HG03139 (cell line): ENCODE results near the gene MEIKIN.
A peak's percentile ranks its signal among the peaks of the same experiment; 100 is the strongest.
"Not testable (repeated sequence)": the region's sequence is repeated elsewhere in the genome, so short reads cannot be mapped to it uniquely, and the experiment has no call there.

Experiments
- ATAC-seq: cut with Tn5 transposase; IDR thresholded peaks from one replicate; pipeline ENCODE4 v1.9.1; 2021; ENCODE audit not compliant: unreplicated experiment

The MEIKIN gene

DNA sequence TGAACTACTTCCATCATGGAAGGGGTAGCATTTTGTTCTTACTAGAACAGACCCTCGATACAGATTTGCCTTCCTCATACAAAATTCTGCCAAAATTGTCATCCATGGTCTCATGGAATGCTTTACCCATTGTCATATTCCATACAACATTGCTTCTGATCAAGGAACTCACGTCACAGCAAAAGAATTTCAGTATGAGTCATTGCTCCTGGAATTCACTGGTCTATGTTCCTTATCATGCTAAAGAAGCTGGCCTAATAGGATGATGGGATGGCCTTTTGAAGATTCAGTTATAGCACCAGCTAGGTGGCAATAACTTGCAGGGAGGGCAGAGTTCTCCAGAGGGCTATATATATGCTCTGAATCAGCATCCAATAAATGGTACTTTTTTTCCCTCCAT is 130.5 kb downstream of the MEIKIN start:
- no peak for ATAC-seq

DNA sequence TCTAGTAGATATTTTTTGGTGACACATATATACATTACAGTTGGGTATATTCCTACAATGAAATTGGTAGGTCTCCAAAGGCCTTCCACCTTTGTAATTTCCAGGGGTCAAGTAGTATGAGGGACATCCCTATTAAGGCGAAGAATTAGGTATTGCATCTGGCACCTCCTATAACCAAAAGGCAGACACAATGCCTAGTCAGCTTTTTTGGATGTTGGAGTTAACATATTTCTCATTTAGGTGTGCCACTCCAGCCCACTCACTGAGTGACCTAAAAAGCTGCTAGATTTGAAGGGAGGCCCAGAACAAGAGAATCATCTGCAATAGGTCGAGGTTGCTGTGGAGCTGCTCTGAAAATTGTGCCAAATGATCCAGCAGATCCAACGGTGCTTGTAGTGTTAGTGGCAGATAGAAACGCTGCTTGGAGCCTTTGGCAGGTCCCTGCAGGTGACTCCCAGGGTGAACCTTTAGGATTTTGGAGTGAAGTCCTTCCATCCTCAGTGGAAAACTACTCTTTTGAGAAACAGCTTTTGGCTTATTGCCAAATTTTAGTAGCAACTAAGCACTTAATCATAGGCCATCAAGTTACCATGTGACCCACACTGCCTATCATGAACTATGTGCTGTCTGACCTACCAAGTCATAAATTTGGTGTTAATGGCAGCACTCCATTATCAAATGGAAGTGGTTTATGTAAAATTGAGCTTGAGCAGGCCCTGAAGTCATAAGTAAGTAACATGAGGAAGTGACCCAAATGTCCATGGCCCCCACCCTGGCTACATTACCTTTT is 132.9 kb downstream of the MEIKIN start:
- ATAC-seq = no peak

DNA sequence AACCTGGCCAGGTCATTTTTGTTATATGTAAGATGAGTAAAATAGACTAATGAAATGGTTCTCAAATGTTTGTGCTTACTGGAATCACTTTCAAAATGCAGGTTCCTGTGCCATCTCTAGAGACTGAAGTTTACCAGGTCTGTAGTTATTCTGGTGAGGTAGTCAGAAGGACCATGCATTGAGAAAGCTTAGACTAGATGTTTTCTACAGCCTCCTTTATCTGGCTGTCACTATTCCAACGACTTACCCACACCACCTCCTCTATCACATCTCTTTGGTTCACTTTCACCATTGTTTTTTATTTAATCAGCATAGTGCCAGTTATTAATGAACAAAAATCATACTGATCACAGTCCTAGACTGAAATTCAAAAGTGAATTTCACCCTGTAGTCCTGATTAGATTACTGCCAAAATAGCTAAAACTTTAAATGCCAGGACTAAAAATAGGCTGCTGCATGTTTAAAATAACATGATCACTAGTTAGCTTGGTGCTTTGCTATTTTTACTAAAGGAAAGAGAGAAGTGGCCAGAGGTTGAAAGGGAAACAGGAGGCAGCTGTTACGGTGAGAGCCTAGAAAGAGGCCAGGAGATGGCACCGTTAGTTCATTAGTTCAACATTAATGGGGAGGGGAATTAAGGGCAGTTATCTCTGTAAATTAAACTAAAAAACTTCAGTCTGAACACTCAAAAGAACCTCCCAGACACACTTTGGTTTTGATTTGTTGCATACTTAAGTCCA is 134.8 kb downstream of the MEIKIN start:
- peak; percentile 49 for ATAC-seq

DNA sequence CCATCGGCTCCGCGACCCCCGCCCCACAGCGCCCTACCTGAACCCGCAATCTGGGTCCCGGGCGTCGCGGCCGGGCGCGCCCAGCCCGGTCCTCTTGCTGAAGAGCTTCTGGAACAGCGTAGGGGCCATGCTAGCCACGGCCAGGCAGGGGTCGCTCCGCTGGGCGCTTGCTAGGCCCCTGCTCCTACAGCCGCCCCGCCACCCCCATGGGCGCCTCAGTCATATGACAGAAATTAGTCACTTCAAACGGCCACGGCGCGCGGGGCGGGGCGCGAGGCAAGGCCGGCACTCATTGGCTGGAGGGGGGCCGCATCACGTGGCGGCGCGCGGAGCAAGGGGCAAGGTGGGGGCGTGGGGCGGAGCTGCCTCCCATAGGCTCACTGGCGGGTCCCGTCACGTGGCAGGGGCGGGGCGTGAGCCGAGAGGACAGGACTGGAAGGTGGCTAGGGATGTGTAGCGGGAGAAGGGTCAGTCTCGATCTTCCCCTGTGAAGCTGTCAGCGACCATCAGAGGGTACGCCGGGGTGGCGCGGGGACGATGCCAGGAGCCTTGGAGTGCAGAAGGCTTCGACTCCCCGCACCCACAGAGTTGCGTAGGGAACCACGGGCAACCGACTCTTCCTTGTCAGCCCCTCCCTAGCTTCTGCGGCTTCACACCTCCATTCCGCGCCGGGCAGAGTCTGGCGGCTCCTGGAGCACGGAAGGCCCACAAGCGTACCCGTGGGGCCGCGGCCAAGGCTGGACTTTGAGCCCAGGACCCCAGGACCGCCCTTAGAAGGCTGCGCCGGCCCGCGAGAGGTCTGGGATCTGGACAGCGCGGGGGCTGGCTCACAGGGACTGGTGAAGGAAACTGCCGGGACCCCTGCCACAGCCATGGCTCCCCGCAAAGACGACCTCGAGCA is 148.4 kb downstream of the MEIKIN start, which contains the start of gene FNIP1:
Gene FNIP1, minus strand, starts transcription at position 225 of the 901 bp plus-strand sequence. Its CDS starts 96 bp downstream, at position 129.
- peak; percentile 90 for ATAC-seq

DNA sequence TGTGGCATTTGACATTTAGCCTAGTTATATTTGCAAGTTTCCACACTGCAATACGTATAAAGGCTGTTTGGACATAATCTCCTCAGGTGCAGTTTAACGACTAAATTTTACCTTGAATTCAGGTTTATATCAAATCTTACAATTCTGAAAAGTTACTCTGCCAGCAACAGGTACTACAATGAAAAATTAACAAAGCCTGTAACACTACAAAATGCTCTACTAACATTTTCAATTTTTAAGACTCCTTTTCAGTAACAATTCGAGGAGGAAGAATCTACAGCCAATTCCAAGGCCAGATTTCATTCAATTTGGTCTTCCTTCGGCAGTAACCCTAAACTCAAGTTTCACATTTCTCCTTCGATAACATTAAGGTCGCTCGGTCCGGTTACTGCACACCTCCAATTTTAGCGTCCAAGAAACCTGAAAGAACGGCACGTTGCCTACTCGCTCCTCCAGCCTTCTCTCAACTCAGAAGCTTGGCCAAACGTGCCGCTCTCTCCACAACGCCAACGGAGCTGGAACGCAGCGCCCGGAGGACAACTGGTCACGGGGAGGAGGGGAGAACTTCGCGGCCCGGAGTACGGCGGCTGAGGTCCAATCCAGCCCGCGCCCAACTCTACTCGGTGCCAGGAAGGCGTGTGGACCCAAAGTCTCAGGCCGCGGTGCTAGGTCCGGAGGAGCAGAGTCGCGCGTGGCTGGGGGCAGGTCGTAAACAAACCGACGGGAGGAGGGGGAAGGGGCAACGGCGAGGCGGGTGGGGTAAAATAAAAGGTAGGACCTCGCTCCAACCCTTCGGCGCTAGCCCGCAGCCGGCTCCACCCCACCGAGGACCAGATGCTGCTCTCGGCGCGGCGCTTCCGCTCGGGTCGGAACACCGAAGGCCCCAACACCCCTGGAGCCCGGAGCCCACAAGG is 149.3 kb downstream of the MEIKIN start:
- ATAC-seq = peak; percentile 17

DNA sequence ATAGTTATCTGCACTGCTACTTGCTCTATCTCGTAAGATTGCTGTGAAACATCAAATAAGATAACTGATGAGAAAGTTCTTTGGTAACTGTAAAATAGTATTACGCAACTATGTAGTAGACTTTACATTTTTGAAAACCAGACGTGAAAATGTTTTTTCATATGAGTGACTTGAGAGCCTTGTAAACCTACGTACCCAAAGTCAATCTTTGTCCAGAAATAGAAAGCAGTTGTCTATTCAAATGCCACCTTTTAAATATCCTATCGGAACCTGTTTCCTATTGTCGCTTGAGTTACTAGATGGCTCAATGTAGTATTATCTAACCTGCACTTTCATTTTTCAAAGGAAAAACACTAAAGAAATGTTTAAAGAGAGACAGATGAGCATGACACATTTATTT is 150.2 kb downstream of the MEIKIN start:
- no peak for ATAC-seq

DNA sequence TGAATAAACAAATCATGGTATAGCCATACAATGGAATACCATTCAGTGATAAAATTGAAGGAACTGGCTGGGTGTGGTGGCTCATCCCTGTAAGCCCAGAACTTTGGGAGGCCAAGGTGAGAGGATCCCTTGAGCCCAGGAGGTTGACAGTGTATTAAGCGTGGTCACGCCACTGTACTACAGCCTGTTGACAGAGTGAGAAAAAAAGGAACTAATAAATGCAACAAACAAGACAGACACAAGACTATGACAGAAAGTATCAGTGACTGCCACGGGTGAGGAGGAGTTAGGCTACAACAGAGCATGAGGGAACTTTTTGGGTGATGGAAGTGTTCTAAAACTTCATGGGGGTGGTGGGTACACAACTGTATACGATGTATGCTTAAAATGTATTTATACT is 150.9 kb downstream of the MEIKIN start:
- ATAC-seq = no peak

DNA sequence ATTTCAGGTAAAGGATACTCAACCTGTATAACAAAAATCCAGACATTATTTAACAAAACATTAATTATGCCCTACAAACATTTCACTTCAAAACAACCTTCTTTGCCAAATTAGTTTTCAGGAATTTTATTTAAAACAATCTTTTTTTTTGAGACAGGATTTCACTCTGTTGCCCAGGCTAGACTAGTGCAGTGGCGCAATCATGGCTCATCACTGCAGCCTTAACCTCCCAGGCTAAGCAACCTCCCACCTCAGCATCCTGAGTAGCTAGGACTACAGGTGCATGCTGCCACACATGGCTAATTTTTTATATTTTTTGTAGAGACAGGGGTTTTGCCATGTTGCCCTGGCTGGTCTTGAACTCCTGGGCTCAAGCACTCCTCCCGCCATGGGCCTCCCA is 152.6 kb downstream of the MEIKIN start:
- ATAC-seq = no peak

DNA sequence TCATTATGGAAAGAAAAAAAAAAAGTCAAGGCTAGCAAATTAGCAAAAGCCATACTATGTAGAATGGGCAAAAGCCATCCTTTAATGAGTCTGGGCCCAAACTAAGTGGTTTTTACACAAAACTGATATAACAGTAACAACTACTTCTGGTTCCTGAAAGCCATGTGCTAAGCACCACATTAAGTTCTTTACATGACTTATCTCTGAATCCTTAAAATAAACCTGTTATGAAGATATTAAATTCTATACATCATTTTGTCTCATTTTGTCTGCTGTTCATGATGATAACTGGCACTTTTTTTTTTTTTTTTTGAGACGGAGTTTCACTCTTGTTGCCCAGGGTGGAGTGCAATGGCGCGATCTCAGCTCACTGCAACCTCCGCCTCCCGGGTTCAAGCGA is 153.6 kb downstream of the MEIKIN start:
- no peak for ATAC-seq

DNA sequence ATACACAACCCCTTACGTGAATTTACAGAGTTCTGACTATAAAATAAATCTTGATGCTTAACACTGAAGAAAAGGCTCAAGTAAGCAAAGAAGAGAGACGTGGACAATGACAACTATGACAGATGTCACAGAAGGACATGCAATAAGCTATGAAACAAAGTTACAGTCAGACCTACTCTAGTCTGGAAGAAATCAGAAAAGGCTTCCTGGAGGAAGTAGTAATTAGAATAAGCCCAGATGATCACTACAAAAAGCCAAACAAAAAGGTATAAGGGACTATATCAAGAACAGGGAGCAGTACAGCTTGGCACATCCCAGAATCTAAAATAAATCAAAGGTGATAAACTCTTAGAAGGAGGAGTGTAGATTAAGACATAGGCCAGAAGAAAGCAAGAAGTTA is 154.9 kb downstream of the MEIKIN start:
- no peak for ATAC-seq

DNA sequence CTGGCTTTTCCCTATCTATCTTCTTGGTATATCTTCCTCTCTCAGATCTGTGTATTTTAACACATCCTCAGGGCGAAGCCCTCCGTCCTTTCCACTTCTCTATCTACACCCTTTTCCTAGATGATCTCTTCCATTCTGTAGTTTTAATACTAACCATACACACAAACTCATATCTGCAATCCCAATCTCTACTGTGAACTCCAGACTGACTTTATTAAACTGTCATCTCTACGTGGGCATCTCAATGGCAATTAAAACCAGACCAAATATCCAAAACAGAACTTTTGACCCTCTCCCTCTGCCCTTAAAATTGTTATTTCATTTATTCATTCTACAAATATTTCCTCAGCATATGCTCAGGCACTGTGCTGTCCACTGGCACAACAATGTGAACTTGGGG is 155.7 kb downstream of the MEIKIN start:
- no peak for ATAC-seq

DNA sequence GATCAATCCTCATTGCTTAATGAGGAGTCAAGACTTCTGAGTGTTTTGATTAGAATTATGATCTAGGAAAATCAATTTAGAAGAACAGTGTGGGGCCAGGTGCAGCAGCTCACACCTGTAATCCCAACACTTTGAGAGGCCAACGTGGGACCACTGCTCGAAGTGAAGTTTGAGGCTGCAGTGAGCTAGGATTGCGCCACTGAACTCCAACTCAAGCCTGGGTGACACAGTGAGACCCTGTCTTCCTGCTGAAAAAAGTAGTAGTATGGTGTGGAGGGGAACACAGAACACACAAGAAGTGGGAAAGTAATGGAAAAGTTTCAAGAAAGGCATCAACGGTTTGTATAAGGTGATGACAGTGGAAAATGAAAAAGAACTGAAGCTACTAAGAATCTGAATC is 157.7 kb downstream of the MEIKIN start:
- no peak for ATAC-seq

DNA sequence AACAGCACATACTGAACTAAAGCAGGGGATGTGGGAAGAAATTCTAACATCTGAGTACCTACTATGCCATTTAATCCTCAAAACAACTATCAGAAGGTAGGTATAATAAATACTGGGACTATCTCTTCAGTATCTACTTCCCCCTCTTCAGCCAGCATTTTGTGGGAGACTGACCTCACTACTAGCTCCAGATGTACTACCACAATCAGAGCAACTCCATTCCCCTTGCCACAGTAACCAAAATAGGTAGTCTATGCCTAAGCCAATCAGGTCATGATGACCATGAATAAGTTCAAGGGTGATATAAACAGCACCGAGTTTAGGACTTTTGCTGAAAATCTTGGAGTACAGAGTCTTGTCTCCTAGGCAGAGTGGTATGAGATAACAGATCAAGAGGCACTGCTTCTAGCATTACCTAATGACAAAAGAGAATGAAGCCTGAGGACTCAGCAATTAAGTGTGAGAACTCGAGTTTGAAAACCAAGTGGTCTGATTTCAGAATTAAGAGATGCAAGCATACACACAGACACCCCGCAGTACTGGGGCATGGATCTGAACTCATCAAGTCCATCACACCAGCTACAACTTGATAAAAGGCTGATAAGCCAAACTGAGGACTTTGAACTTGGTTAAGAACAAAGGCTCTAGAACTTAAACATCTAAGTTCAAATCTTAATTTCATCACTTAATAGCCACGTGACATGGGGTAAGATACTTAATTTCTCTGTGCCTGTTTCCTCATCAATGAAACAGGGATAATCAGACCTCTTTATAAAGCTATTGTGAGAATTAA is 158.4 kb downstream of the MEIKIN start:
- no peak for ATAC-seq

DNA sequence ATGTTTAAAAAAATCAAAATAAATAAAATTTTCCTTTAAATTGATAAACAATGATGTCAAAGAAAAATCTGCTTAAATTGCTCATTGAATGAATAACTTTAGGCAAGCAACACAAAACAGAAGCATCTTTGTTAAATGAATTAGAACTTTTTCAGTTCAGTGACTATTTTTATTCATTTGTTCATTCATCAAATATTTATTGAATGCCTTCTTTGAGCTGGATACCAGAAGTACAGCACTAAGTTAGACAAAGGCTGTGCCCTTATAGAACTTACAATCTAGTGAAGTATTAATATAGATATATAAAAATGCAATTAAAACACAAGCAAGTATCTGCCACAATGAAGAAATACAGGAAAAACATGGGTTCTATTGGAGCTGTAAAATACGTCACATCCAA is 159.4 kb downstream of the MEIKIN start:
- no peak for ATAC-seq

DNA sequence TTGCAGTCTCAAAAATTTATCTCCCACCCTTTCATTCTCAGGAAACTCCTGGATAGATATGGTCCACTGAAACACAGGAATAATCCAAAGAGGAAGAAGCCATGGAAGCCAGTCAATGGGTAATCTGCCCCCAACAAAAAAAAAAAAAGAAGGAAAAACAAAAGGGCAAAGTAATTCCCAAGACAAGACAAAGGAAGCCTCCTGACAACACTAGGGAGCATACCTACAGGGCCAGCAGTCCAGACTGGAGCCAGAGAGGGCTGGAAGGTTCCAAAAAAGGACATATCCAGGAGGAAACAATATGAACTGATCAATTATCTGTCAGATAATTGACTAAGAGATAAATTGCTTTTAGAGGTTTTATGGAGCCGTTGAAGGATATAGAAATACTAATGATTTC is 161.6 kb downstream of the MEIKIN start:
- no peak for ATAC-seq

DNA sequence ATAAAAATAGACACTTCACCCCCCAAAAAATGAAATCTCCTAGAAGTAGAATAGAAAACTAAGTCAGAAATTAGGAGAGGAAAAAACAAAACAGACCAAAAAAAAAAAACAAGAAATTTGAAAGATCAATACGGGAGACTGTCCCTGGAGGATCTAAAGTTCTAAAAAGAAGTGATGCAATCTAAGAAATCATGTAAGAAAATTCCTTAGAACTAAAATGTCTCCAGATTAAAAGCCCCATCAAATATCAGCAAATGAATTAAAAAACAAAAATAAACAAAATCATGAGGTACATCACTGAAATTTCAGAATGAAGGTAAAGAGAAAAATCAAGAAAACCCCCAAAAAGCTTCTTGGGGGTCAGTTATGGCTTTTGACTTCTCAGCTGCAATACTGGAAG is 162.1 kb downstream of the MEIKIN start:
- ATAC-seq = no peak

DNA sequence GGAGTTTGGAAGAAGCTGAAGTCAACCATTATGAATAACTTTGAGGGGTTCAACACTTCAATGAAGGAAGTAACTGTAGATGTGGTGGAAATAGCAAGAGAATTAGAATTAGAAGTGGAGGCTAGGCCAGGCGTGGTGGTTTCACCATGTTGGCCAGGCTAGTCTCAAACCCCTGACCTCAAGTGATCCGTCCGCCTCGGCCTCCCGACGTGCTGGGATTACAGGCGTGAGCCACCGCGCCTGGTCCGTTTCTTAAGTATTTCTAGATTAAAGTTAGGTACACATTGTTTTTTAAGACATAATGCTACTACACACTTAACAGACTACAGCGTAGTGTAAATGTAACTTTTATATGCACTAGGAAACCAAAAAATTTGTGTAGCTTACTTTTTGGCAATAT is 162.7 kb downstream of the MEIKIN start:
- ATAC-seq = no peak

DNA sequence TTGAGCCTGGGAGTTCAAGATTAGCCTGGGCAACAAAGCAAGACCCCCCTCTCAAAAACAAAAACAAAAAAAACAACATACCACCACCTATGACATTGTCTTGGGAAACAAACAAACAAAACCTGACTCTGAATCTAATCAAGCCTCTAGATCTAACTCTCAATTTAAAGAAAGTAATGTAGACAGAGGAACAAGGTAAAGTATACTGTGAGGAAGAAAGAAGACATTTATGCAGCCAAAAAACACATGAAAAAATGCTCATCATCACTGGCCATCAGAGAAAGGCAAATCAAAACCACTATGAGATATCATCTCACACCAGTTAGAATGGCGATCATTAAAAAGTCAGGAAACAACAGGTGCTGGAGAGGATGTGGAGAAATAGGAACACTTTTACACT is 167.3 kb downstream of the MEIKIN start:
- not testable (repeated sequence) for ATAC-seq

DNA sequence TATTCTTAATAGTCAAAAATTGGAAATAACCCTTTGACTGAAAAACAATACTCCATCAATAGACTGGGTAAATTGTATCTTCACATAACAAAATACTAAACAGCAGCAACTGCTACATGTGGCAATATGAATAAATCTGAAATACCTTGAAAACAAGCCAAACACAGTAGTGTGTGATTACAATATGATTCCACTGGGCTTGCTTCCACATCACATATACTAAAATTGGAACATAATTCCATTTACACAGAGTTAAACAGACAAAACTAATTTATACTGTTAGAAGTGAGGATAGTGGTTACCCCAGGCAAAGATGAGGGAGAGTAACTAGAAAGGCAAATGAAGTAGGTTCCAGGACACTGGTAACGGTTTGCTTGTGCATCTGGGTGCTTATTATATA is 169.0 kb downstream of the MEIKIN start:
- ATAC-seq = no peak
